ENCODE data around the gene PRSS33.

The PRSS33 gene

GRCh38 chr16:2787961-2788360, 601 bp upstream of the PRSS33 start:
- no peak overlapping the region for H3K4me3 ChIP-seq (replicated peaks in 1 of 2; ENCODE audit: low read depth in 2 of 2, low read length in 2 of 2)
- DNase-seq (ENCODE audit: low read depth in 2 of 2), result no peak
- TF ChIP-seq CTCF (IDR thresholded peaks at IDR 0.05; ENCODE audit: low read depth, low read length), result no peak

- no peak overlapping the region for H3K4me3 ChIP-seq (replicated peaks in 1 of 2; ENCODE audit: low read depth in 2 of 2, low read length in 2 of 2)
- TF ChIP-seq CTCF (IDR thresholded peaks at IDR 0.05; ENCODE audit: low read depth, low read length), result no peak
- no peak for DNase-seq (ENCODE audit: low read depth in 2 of 2)
These were observed 571 bp downstream of the PRSS33 start for GRCh38 chr16:2786826-2787151.

- no peak overlapping the region for H3K4me3 ChIP-seq (replicated peaks in 1 of 2; ENCODE audit: low read depth in 2 of 2, low read length in 2 of 2)
- no peak for DNase-seq (ENCODE audit: low read depth in 2 of 2)
- no peak for TF ChIP-seq CTCF (IDR thresholded peaks at IDR 0.05; ENCODE audit: low read depth, low read length)
These were observed 1.1 kb downstream of the PRSS33 start for GRCh38 chr16:2786061-2786825.

- no peak for TF ChIP-seq CTCF (IDR thresholded peaks at IDR 0.05; ENCODE audit: low read depth, low read length)
- no peak for DNase-seq (ENCODE audit: low read depth in 2 of 2)
- H3K4me3 ChIP-seq (replicated peaks in 1 of 2; ENCODE audit: low read depth in 2 of 2, low read length in 2 of 2), result no peak overlapping the region
These were observed 2.0 kb downstream of the PRSS33 start for GRCh38 chr16:2785101-2785991.

GRCh38 chr16:2784358-2785100, 2.8 kb downstream of the PRSS33 start:
- no peak for TF ChIP-seq CTCF (IDR thresholded peaks at IDR 0.05; ENCODE audit: low read depth, low read length)
- H3K4me3 ChIP-seq (replicated peaks in 1 of 2; ENCODE audit: low read depth in 2 of 2, low read length in 2 of 2), result no peak overlapping the region
- no peak for DNase-seq (ENCODE audit: low read depth in 2 of 2)

- no peak for DNase-seq (ENCODE audit: low read depth in 2 of 2)
- TF ChIP-seq CTCF (IDR thresholded peaks at IDR 0.05; ENCODE audit: low read depth, low read length), result no peak
These were observed 3.6 kb downstream of the PRSS33 start for GRCh38 chr16:2783581-2784357.

More at GRCh38 chr16:2783581-2784357, 3.6 kb downstream of the PRSS33 start:
- H3K4me3 ChIP-seq (replicated peaks in 1 of 2; ENCODE audit: low read depth in 2 of 2, low read length in 2 of 2), result no peak overlapping the region
